Measurements from ENCODE around the gene CTCFL. TPM values are rescaled to one million over a fixed set of nuclear protein-coding genes. Genes with fewer than 3 reads are reported as not detected.

CTCFL gene
- total and polyA plus RNA-seq, 2 of the 13 experiments (the other 11 are each of a cell fraction or from before 2014, with no cell fraction given), result 0.04 TPM; not detected in 1

GRCh38 chr20:57546956-57547649, 22.2 kb upstream of the CTCFL start (continued):
- TF ChIP-seq ZBTB37 (CRISPR knock-in tag; IDR thresholded peaks at IDR 0.05) (no peak), NCOA2 (CRISPR knock-in tag; IDR thresholded peaks at IDR 0.05) (peak; percentile 85; the same call in 1 of the 2 replicates)

- 71% methylated on average over 12 of the region's 12 CpGs for WGBS (ENCODE audit: low lambda C conversion rate)
- ChIA-PET CTCF (ENCODE audit: low intra/inter-chr PET ratio, low total read pairs) (interaction anchor here (0.7 to 1.2 kb wide), 3 partner anchors 32 to 48 kb away, joined by 3 to 5 read pairs (median 3); no protein-coding TSS in a partner anchor), POLR2A (interaction anchor here (1.3 kb wide), 1 partner anchor 13 kb away, joined by 3 read pairs; no protein-coding TSS in a partner anchor)
- intact Hi-C loops (cut with micrococcal nuclease; ENCODE audit: unreplicated experiment) (no loop called here), in situ Hi-C loops (cut with HindIII; ENCODE audit: extremely low pct_ligation_motif_present, low pct_unique_long_range_greater_than_20kb) (no loop called here)
- no peak overlapping the region for H3K9ac ChIP-seq (ENCODE audit: insufficient read depth, low read depth, low read length)
- no peaks in the 10 kb centered on the region for H3K79me2 ChIP-seq (ENCODE audit: insufficient read depth, low read length)
- no peak overlapping the region for H2AFZ ChIP-seq (ENCODE audit: low read length)
- no peak overlapping the region for H3K4me3 ChIP-seq (replicated peaks in 1 of 3; ENCODE audit: insufficient read depth in 1 of 3, low read depth in 2 of 3, low read length in 3 of 3)
- no peak overlapping the region for H3K4me2 ChIP-seq (ENCODE audit: low read depth, low read length)
- H3K36me3 ChIP-seq (replicated peaks in 1 of 2; ENCODE audit: control insufficient read depth in 1 of 2, insufficient read depth in 2 of 2, low read length in 2 of 2), result no peaks in the 10 kb centered on the region
- peaks cover 6 to 42% of the 10 kb centered on the region in 2 experiments; a peak in 2 of 5 replicates for H3K27me3 ChIP-seq (ENCODE audit: control insufficient read depth in 1 of 2, insufficient read depth in 2 of 2, low read length in 2 of 2)
- peak; percentile 61 for ATAC-seq
- no TSS peak for BruUV-seq (replicated peaks)
- DNase-seq (ENCODE audit: low spot score), result no peak
- no peaks in the 10 kb centered on the region for H3K9me3 ChIP-seq (ENCODE audit: low read length)
- no peak for FAIRE-seq
- H3K4me1 ChIP-seq (ENCODE audit: insufficient read depth, low read length), result peaks cover 49% of the 10 kb centered on the region
- H4K20me1 ChIP-seq (ENCODE audit: insufficient read depth, low read length), result no peaks in the 10 kb centered on the region
- H3K27ac ChIP-seq (ENCODE audit: extremely low read length, insufficient read depth, low read length), result no peak overlapping the region
- TF ChIP-seq HNF1B (CRISPR knock-in tag; IDR thresholded peaks at IDR 0.05) (0 out of 2 replicates have a peak, but pooled peaks have one; percentile 22), RARA (CRISPR knock-in tag; IDR thresholded peaks at IDR 0.05) (peak; percentile 28; the same call in 1 of the 2 replicates), CTCF (CRISPR knock-in tag; IDR thresholded peaks at IDR 0.05) (peak; percentile 44), ZEB1 (IDR thresholded peaks at IDR 0.05; ENCODE audit: insufficient replicate concordance, low read depth) (peak; percentile 20), ZNF501 (CRISPR knock-in tag; IDR thresholded peaks at IDR 0.05) (peak; percentile 82), SMC3 (IDR thresholded peaks at IDR 0.05; ENCODE audit: low read length) (peak; percentile 61; the same call in 1 of the 2 replicates), ZNF883 (CRISPR knock-in tag; IDR thresholded peaks at IDR 0.05; ENCODE audit: not compliant biosample characterization) (no peak), ZFP37 (CRISPR knock-in tag; IDR thresholded peaks at IDR 0.05; ENCODE audit: borderline replicate concordance) (0 out of 2 replicates have a peak, but pooled peaks have one; percentile 12), ZNF737 (CRISPR knock-in tag; IDR thresholded peaks at IDR 0.05; ENCODE audit: borderline replicate concordance) (0 out of 2 replicates have a peak, but pooled peaks have one; percentile 60), ZNF296 (CRISPR knock-in tag; conservative IDR thresholded peaks at IDR 0.05) (0 out of 2 replicates have a peak, but pooled peaks have one; percentile 39), SALL1 (CRISPR knock-in tag; IDR thresholded peaks at IDR 0.05) (peak; percentile 32), MAX (IDR thresholded peaks at IDR 0.05) (peak; percentile 12; the same call in 1 of the 2 replicates), ZNF879 (CRISPR knock-in tag; IDR thresholded peaks at IDR 0.05) (no peak), RNF2 (conservative IDR thresholded peaks at IDR 0.05; ENCODE audit: low read depth) (0 out of 2 replicates have a peak, but pooled peaks have one; percentile 15)
Observed at GRCh38 chr20:57545927-57546662, 21.2 kb upstream of the CTCFL start.
